Endodermal cell (in vitro differentiated cells): Measurements from ENCODE around the gene CFAP65. TPM values are rescaled to one million over a fixed set of nuclear protein-coding genes. Genes with fewer than 3 reads are reported as not detected.

Experiments
- DNase-seq: peaks from one replicate; pipeline ENCODE4 v3.0.0-alpha.2; 2017
- H3K27ac ChIP-seq: 2 replicates; pipeline ENCODE4 v1.5.1; 2013; ENCODE audit warnings: mild to moderate bottlenecking, low read depth, low read length, moderate library complexity
- H3K27me3 ChIP-seq: 2 replicates; pipeline ENCODE4 v1.6.1; 2013; ENCODE audit warnings: mild to moderate bottlenecking, low read length, moderate library complexity; ENCODE audit not compliant: insufficient read depth, control insufficient read depth, poor library complexity, severe bottlenecking
- H3K36me3 ChIP-seq: 2 replicates; pipeline ENCODE4 v1.7.0; 2013; ENCODE audit warnings: mild to moderate bottlenecking, low read length, moderate library complexity; ENCODE audit not compliant: control insufficient read depth, insufficient read depth
- H3K4me1 ChIP-seq: one replicate; pipeline ENCODE4 v1.7.0; 2013; ENCODE audit warnings: low read length; ENCODE audit not compliant: control insufficient read depth, insufficient read depth
- H3K4me3 ChIP-seq: 2 replicates; pipeline ENCODE4 v1.5.1; 2013; ENCODE audit warnings: mild to moderate bottlenecking, low read length, moderate library complexity
- H3K9ac ChIP-seq: 2 replicates; pipeline ENCODE4 v1.6.1; 2013; ENCODE audit warnings: mild to moderate bottlenecking, low read length, moderate library complexity; ENCODE audit not compliant: poor library complexity, severe bottlenecking; ENCODE audit errors: extremely low read depth
- H3K9me3 ChIP-seq: 2 replicates; pipeline ENCODE4 v1.6.1; 2013; ENCODE audit warnings: mild to moderate bottlenecking, low read length, moderate library complexity; ENCODE audit not compliant: control insufficient read depth
- H3K27ac Mint-ChIP-seq: 2 replicates; pipeline ENCODE4 v1.8.0; 2020; ENCODE audit warnings: mixed read lengths
- H3K27me3 Mint-ChIP-seq: 2 replicates; pipeline ENCODE4 v1.8.0; 2021; ENCODE audit warnings: mild to moderate bottlenecking, mixed read lengths; ENCODE audit not compliant: insufficient read depth
- H3K36me3 Mint-ChIP-seq: 2 replicates; pipeline ENCODE4 v1.8.0; 2020; ENCODE audit warnings: low read depth, mixed read lengths
- H3K4me1 Mint-ChIP-seq: 2 replicates; pipeline ENCODE4 v1.8.0; 2020; ENCODE audit warnings: mixed read lengths
- H3K4me3 Mint-ChIP-seq: 2 replicates; pipeline ENCODE4 v1.8.0; 2020; ENCODE audit warnings: mild to moderate bottlenecking, moderate library complexity, mixed read lengths
- H3K9me3 Mint-ChIP-seq: 2 replicates; pipeline ENCODE4 v1.8.0; 2020; ENCODE audit warnings: mild to moderate bottlenecking, mixed read lengths
- WGBS, 2 experiments: methylation state at CpG; one replicate each; pipeline versions ENCODE4 v1.1.5 to v1.1.7; 2013; ENCODE audit warnings: missing lambda C conversion rate in 2 of 2, mixed read lengths in 1 of 2; ENCODE audit not compliant: insufficient coverage in 1 of 2, insufficient read length in 1 of 2; 5-methylcytosine and 5-hydroxymethylcytosine counted together
- total RNA-seq, 2 donors: library from RNA; stranded (reverse); fragmentation: NEBNext Ultra II Directional in 1 of 2; extraction: Animal tissue kit (Norgen Biotek cat#: 25700) in 1 of 2; gene quantifications; 2 replicates in 1 of 2; 3 replicates in 1 of 2; pipeline ENCODE4 v1.2.1, GENCODE V29; 2021
- TF ChIP-seq, protein P1 (sequence below): fragments of 200-600 bp; sonication (generic); conservative IDR thresholded peaks from 2 replicates; pipeline ENCODE4 v1.5.0; 2021; ENCODE audit warnings: antibody characterized with exemption, mild to moderate bottlenecking

Gene CFAP65
- total RNA-seq, 2 donors from 2014 or later, result 0.84 to 1.5 TPM

DNA sequence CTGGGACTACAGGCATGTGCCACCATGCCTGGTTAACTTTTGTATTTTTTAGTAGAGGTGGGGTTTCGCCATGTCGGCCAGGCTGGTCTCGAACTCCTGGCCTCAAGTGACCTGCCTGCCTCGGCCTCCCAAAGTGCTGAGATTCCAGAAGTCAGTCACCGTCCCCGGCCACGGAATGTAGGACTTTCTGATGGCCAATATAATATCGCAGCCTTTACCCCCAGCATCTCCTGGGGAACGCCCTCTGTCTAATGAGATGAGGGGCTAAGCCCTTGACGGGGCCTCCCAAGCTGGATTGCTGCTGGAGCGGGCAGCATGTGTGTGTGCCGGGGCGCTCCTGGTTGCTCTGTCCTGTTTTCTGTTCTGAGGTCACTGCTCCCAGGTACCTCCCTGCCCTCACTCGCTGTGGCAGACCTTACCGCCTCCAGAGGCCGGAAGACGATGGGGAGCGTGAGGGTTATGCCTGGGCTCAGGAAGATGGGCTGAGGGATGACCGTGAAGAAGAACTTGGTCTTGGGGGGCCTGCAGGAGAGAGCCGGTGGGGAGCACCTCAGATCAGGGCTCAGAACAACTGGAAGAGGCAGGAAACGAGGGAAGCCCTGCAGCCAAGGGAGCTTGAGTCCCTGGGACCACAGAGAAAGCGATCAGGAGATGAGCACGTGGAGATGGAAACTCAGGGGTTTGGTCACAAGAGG lies 9.1 kb downstream of the CFAP65 start:
- H3K4me1 ChIP-seq, result no peaks in the 10 kb centered on the region
- H3K27me3 ChIP-seq, result peaks cover 43% of the 10 kb centered on the region
- Mint-ChIP-seq H3K4me1 (peaks cover 3% of the 10 kb centered on the region), H3K4me3 (no peak overlapping the region), H3K27ac (no peak overlapping the region), H3K36me3 (no peaks in the 10 kb centered on the region), H3K27me3 (peaks cover 47% of the 10 kb centered on the region), H3K9me3 (no peaks in the 10 kb centered on the region)
- DNase-seq, result no peak
- 89% methylated on average over 9 to 23 of the region's 23 CpGs for WGBS, 2 experiments
- H3K9me3 ChIP-seq, result no peaks in the 10 kb centered on the region
- H3K9ac ChIP-seq, result no peak overlapping the region
- H3K27ac ChIP-seq, result no peak overlapping the region
- TF ChIP-seq, protein P1, sequence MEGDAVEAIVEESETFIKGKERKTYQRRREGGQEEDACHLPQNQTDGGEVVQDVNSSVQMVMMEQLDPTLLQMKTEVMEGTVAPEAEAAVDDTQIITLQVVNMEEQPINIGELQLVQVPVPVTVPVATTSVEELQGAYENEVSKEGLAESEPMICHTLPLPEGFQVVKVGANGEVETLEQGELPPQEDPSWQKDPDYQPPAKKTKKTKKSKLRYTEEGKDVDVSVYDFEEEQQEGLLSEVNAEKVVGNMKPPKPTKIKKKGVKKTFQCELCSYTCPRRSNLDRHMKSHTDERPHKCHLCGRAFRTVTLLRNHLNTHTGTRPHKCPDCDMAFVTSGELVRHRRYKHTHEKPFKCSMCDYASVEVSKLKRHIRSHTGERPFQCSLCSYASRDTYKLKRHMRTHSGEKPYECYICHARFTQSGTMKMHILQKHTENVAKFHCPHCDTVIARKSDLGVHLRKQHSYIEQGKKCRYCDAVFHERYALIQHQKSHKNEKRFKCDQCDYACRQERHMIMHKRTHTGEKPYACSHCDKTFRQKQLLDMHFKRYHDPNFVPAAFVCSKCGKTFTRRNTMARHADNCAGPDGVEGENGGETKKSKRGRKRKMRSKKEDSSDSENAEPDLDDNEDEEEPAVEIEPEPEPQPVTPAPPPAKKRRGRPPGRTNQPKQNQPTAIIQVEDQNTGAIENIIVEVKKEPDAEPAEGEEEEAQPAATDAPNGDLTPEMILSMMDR, result no peak
- H3K4me3 ChIP-seq, result no peak overlapping the region
- no peaks in the 10 kb centered on the region for H3K36me3 ChIP-seq

DNA sequence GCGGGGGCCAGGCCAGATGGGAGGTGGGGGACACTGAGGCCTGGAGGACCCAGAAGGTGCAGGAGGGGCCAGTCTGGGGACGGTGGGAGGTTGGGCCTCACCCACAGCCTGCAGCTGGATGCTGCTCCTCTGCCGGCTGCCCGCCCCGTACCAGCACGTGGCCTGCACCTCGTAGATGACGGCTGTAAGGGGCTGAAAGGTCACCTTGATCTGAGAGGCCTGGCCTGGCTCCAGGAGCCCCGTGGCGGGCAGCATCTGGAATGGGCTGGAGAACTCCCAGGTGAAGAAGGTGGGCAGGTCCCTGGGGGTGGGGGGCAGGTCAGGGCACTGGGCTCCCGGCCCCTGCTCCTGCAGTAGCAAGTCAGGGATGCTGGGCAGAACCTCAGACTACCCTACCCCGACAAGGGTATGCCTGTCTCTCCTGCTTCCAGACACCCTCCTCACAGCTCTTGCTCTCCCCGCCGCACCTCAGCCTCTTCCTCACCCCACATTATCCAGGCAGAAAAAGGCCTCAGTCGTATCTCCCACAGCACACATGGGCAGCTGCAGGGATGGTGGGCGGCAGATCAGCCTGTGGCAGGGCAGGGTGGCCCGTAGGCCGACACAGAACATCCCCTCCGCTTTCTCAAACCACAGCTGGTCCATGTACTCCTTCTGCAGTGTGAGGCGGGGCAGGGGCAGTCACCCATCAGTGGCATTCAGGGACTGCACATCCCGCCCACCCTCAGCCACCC lies 10.1 kb downstream of the CFAP65 start:
- 86 to 90% methylated on average over 9 to 21 of the region's 21 CpGs for WGBS, 2 experiments
- Histone ChIP-seq H3K4me3 (no peak overlapping the region), H3K9me3 (no peaks in the 10 kb centered on the region), H3K27ac (no peak overlapping the region), H3K4me1 (no peaks in the 10 kb centered on the region), H3K36me3 (no peaks in the 10 kb centered on the region), H3K9ac (no peak overlapping the region), H3K27me3 (peaks cover 34% of the 10 kb centered on the region)
- Mint-ChIP-seq H3K27me3 (peaks cover 44% of the 10 kb centered on the region), H3K36me3 (no peaks in the 10 kb centered on the region), H3K27ac (no peak overlapping the region), H3K9me3 (no peaks in the 10 kb centered on the region), H3K4me1 (peaks cover 3% of the 10 kb centered on the region), H3K4me3 (no peak overlapping the region)
- TF ChIP-seq, protein P1, result no peak
- no peak for DNase-seq

DNA sequence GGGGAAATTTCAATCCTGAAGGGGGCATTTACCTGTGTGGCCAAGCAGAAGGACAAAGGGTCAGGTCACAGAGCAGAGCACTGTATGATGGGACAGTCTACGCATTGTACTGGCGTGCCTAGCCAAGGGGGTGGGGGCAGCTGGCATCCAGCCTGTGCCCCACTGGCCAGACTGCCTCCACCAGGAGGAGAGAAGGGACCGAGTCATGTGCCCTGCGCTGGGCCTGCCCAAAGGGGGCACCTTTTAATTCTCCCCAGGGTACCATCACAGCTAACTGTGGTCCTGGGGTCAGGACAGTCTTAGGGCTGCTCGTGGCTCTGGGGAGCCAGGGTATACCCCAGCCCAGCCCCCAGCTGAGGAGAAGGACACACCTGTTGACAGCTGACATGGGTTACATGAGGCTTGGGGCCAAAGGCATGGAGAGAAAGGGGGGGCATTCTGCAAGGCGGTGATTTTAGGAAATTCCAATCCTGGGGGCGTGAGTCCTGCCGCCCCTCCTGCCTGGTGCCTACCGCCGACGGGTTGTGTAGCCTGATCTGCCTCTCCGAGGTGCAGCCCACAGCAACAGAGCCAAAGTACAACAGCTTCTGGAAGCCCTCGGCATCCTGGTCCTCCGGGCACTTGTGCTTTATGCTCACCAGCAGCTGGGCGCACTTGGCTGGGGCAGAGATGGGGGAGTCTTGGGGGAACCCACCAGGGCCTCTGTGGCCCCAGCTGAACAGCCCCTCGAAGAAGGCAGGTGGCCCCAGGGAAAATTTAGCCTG lies 11.0 kb downstream of the CFAP65 start:
- no peaks in the 10 kb centered on the region for H3K4me1 ChIP-seq
- H3K27ac Mint-ChIP-seq, result no peak overlapping the region
- H3K27me3 Mint-ChIP-seq, result peaks cover 38% of the 10 kb centered on the region
- H3K4me3 ChIP-seq, result no peak overlapping the region
- no peaks in the 10 kb centered on the region for H3K36me3 ChIP-seq
- no peaks in the 10 kb centered on the region for H3K9me3 Mint-ChIP-seq
- H3K9ac ChIP-seq, result no peak overlapping the region
- H3K4me1 Mint-ChIP-seq, result peaks cover 3% of the 10 kb centered on the region
- H3K27me3 ChIP-seq, result peaks cover 26% of the 10 kb centered on the region
- no peak overlapping the region for H3K4me3 Mint-ChIP-seq
- DNase-seq, result no peak
- no peak overlapping the region for H3K27ac ChIP-seq
- 87 to 100% methylated on average over 3 to 16 of the region's 16 CpGs for WGBS, 2 experiments
- no peaks in the 10 kb centered on the region for H3K36me3 Mint-ChIP-seq
- no peaks in the 10 kb centered on the region for H3K9me3 ChIP-seq
- TF ChIP-seq, protein P1, result no peak
